Chondrocyte (in vitro differentiated cells): ENCODE results near the gene CCDC12. TPM values are rescaled to one million over a fixed set of nuclear protein-coding genes. Genes with fewer than 3 reads are reported as not detected.
A peak's percentile ranks its signal among the peaks of the same experiment; 100 is the strongest.

ENCODE experiments used
- DNase-seq: peaks from one replicate; pipeline ENCODE4 v3.0.0; 2021; ENCODE audit warnings: mixed read lengths, low spot score
- H3K27ac Mint-ChIP-seq: one replicate; pipeline ENCODE4 v1.8.0; 2021; ENCODE audit warnings: mild to moderate bottlenecking, moderate library complexity, mixed read lengths; ENCODE audit not compliant: unreplicated experiment
- H3K27me3 Mint-ChIP-seq: 2 replicates; pipeline ENCODE4 v1.8.0; 2021; ENCODE audit warnings: low read depth, mixed read lengths
- H3K36me3 Mint-ChIP-seq: 2 replicates; pipeline ENCODE4 v1.8.0; 2021; ENCODE audit warnings: low read depth, mixed read lengths
- H3K4me1 Mint-ChIP-seq: 2 replicates; pipeline ENCODE4 v1.8.0; 2021; ENCODE audit warnings: low read depth, mild to moderate bottlenecking, mixed read lengths
- H3K4me3 Mint-ChIP-seq: one replicate; pipeline ENCODE4 v1.8.0; 2021; ENCODE audit warnings: mild to moderate bottlenecking, moderate library complexity, mixed read lengths; ENCODE audit not compliant: unreplicated experiment
- H3K9me3 Mint-ChIP-seq: 2 replicates; pipeline ENCODE4 v1.8.0; 2021; ENCODE audit warnings: low read depth, mixed read lengths
- total RNA-seq: library from RNA; stranded (reverse); gene quantifications from 3 replicates; pipeline ENCODE4 v1.2.1, GENCODE V29; 2021
- TF ChIP-seq, protein P1 (sequence below): fragments of 200-600 bp; sonication (generic); IDR thresholded peaks from 2 replicates; pipeline ENCODE4 v1.5.0; 2021; ENCODE audit warnings: antibody characterized with exemption, mild to moderate bottlenecking, moderate library complexity

Gene CCDC12
- total RNA-seq, 1 donor from 2014 or later: 21.8 TPM

DNA sequence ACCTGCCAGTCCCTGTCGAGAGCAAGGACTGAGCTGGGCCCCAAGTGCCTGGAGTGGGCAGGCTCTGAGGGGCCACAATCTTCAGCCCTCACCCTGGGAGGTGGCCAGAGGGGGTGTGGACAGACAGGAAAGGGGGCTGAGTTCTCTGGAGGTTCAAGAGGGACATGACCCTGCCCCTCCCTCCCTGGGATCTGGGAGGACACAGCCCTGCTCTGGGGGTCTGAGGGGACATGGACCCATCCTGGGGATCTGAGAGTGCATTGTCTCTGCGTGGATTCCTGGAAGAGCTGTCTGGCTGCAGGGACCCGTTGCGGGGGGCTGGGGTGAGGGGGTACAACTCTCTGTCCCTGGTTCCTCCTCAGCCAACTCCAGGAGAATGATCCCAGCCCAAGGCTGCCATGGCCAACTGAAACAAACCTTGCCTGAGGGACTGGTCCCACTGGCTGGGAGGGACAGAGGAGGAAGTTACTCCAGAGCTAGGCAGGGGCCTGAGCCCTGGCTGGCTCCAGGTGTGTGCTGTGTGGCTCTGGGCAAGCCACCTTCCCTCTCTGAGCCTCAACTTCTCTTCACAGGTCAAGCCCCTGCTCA lies 70.0 kb downstream of the CCDC12 start:
- no peaks in the 10 kb centered on the region for H3K27me3 Mint-ChIP-seq
- no peaks in the 10 kb centered on the region for H3K36me3 Mint-ChIP-seq
- no peak overlapping the region for H3K27ac Mint-ChIP-seq
- H3K4me3 Mint-ChIP-seq: no peak overlapping the region
- peaks cover 10% of the 10 kb centered on the region for H3K4me1 Mint-ChIP-seq
- no peaks in the 10 kb centered on the region for H3K9me3 Mint-ChIP-seq
- peak; percentile 43 for DNase-seq
- TF ChIP-seq, protein P1, sequence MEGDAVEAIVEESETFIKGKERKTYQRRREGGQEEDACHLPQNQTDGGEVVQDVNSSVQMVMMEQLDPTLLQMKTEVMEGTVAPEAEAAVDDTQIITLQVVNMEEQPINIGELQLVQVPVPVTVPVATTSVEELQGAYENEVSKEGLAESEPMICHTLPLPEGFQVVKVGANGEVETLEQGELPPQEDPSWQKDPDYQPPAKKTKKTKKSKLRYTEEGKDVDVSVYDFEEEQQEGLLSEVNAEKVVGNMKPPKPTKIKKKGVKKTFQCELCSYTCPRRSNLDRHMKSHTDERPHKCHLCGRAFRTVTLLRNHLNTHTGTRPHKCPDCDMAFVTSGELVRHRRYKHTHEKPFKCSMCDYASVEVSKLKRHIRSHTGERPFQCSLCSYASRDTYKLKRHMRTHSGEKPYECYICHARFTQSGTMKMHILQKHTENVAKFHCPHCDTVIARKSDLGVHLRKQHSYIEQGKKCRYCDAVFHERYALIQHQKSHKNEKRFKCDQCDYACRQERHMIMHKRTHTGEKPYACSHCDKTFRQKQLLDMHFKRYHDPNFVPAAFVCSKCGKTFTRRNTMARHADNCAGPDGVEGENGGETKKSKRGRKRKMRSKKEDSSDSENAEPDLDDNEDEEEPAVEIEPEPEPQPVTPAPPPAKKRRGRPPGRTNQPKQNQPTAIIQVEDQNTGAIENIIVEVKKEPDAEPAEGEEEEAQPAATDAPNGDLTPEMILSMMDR: no peak

DNA sequence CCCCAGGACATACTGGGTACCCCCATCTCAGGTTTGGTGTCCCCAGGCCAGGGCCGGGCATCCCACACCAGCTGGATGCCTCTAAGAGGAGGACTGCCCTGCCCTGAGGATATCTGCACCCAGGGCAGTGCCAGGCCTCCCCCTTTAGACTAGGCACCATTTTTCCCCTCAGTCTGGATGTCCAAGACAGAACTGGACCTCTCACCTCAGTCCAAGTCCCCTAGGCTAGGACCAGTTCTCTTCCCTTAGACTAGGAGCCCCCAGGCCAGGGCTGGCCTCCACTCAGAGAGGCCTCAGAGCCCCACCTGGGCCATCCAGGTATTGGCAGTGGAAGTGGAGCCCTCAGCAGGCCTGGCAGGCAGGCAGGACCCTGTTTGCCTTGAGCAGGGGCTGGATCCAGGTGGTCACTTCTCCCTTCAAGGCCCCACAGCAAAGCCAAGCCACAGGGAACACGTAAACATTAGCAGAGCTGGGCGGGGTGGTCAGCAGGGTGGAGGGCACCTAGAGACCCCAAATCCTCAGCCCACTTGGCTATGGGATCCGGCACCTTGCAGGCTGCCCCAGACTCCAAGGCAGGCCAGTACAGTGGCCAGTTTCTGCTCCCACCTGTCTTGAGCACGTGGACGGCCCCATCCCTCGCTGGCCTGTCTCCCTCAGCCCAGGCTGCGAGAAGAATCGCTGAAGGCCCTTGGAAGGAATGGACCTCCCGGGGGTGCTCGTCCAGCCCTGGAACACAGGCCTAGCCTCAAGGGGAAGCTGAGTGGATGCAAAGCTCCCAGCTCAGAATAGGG lies 70.7 kb downstream of the CCDC12 start:
- no peaks in the 10 kb centered on the region for H3K27me3 Mint-ChIP-seq
- no peaks in the 10 kb centered on the region for H3K36me3 Mint-ChIP-seq
- peak; percentile 81 for DNase-seq
- no peak overlapping the region for H3K27ac Mint-ChIP-seq
- H3K4me1 Mint-ChIP-seq: peaks cover 10% of the 10 kb centered on the region
- TF ChIP-seq, protein P1: no peak
- no peak overlapping the region for H3K4me3 Mint-ChIP-seq
- no peaks in the 10 kb centered on the region for H3K9me3 Mint-ChIP-seq

DNA sequence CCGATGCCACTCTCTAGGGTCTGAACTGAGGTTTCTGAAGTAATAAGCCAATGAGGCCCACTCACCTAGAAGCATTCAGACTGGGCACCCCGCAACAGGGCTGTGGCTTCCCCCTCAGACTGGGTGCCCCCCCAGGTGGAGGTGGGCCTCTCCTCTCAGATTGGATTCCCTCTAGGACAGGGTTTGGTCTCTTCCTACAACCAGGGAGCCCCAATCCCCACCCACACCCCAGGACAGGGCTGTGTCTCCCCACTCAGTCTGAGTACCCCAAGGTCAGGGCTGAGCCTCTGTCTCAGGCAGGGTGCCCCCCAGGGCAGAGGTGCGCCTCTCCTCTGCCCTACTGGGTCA lies 71.4 kb downstream of the CCDC12 start:
- Mint-ChIP-seq H3K27ac (no peak overlapping the region), H3K36me3 (no peaks in the 10 kb centered on the region), H3K27me3 (no peaks in the 10 kb centered on the region), H3K4me1 (peaks cover 10% of the 10 kb centered on the region), H3K4me3 (no peak overlapping the region), H3K9me3 (no peaks in the 10 kb centered on the region)
- peak; percentile 64 for DNase-seq
- TF ChIP-seq, protein P1: no peak

DNA sequence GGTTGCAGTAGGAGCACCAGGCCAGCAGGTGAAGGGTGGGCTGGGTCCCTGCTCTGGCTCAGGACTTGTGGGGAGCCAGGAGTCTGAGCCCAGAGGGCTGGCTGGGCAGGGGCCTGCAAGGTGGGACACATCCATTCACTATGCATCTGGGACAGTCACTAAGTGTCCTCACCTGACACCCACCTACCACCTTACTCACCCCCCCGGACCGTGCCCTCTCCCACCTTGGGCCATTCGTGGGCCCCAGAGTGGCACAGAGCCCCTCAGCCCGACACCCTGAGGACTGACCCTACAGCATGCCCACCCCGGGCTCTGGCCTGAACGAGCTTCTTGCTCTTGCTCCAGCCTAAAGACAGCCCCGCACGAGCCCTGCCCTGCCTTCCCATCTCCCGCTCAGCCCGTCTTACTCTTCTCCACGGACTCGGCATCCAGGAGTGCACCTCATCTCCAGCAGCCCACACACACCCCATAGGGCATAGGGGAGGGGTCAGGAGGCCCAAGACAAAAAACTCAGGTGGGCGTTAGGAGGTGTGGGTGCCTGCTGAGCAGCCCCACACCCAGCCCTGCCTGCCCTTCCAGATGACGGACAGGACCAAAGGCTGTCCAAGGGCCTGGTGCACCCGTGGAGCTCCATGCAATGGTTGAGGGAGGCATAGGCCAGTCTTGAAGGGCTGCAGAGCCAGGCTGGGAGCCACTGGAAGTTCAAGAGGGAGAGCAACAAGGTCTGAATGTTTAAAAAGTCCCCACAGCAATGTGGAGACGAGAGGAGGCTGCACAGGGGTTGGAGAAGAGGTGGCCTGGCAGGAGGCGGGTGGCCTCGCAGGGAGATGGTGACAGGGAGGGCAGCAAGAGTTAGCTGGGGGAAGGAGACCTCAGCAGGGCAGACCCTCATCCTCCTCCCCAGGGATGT lies 72.0 kb downstream of the CCDC12 start:
- Mint-ChIP-seq H3K27ac (no peak overlapping the region), H3K4me1 (peaks cover 11% of the 10 kb centered on the region), H3K4me3 (no peak overlapping the region), H3K9me3 (no peaks in the 10 kb centered on the region), H3K36me3 (no peaks in the 10 kb centered on the region), H3K27me3 (no peaks in the 10 kb centered on the region)
- TF ChIP-seq, protein P1: no peak
- peak; percentile 86 for DNase-seq
